Fibroblast of skin of left biceps (primary cell): Measurements from ENCODE around the gene NLRP11.
"Not testable (repeated sequence)": the region's sequence is repeated elsewhere in the genome, so short reads cannot be mapped to it uniquely, and the experiment has no call there.

ENCODE experiments used
- DNase-seq, 2 experiments: peaks; one replicate each; pipeline ENCODE4 v3.0.0-alpha.2; 2013; ENCODE audit warnings: low read depth in 2 of 2

NLRP11 gene

DNA sequence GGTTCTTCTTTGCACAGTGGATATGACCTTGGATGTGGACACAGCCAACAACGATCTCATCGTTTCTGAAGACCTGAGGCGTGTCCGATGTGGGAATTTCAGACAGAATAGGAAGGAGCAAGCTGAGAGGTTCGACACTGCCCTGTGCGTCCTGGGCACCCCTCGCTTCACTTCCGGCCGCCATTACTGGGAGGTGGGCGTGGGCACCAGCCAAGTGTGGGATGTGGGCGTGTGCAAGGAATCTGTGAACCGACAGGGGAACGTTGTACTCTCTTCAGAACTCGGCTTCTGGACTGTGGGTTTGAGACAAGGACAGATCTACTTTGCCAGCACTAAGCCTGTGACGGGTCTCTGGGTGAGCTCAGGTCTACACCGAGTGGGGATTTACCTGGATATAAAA, 53.5 kb downstream of the NLRP11 start:
- no peak for DNase-seq

DNA sequence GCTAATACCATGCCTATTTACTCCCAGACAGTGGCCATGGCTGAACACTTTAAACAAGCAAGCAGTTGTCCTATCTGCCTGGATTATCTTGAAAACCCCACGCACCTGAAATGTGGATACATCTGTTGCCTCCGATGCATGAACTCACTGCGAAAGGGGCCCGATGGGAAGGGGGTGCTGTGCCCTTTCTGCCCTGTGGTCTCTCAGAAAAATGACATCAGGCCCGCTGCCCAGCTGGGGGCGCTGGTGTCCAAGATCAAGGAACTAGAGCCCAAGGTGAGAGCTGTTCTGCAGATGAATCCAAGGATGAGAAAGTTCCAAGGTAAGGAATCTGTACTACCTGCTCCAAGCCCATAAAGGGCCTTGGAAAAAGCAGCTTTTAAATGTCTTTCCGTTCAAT, 54.3 kb downstream of the NLRP11 start:
- no peak for DNase-seq

DNA sequence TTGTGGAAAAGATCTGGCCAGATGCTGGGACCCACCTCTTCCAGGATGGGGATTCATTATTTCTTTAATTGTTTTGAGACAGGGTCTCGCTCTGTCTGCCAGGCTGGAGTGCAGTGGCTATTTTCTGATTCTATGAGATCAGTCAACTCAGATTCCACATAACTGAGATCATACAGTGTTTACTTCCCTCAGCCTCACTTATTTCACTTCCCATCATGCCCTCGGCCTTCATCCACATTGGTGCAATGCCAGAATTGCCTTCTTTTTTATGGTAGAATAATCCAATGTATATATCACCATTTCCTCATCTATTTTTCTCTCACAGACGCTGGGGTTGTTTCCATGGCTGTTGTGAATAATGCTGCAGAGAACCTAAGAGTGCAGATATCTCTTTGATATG, 62.2 kb downstream of the NLRP11 start:
- DNase-seq, result not testable (repeated sequence)

GRCh38 chr19:55768818-55769217, 63.0 kb downstream of the NLRP11 start, which contains the start of gene RFPL4AL1:
RFPL4AL1 (plus strand) TSS chr19:55769118; CDS start chr19:55771805, 2,687 bp downstream.
- not testable (repeated sequence) for DNase-seq

GRCh38 chr19:55766466-55766865, 65.3 kb downstream of the NLRP11 start:
- DNase-seq, result no peak

- not testable (repeated sequence) for DNase-seq
Observed at GRCh38 chr19:55758797-55759196, 73.0 kb downstream of the NLRP11 start, which contains the start of gene RFPL4A. RFPL4A (plus strand) TSS chr19:55759097; CDS start chr19:55761801, 2,704 bp downstream.

DNA sequence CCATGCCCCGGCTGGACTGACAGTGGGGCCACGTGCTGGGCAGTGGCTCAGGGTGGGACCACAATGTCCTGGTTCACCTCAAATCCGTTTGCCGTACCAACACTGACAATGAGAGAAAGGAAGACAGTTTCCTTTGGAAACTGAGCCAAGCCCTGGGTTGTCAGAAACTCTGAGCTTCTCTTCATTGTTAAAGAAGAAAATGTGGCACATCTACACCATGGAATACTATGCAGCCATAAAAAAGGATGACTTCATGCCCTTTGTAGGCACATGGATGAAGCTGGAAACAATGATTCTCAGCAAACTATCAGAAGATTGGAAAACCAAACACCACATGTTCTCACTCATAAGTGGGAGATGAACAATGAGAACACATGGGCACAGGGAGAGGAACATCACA, 75.0 kb downstream of the NLRP11 start:
- DNase-seq, result not testable (repeated sequence)

DNA sequence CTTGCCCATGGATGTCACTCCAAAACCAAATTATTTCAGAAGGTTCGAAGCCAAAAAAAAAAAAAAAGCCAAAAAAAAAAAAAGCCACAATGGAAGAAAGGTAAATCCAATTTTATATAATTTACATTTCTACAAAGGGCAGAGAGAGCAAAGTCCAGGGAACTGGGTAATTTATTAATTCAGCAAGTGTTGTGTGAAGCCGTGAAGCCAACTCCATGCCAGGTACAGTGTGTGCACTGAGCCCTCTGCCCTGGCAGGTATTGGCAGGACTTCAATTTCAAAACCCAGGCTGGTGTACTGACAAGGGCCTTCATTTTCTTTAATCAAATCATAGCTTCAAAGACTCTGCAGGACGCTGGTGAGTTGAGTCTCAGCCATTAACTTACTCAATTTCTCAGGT, 78.4 kb downstream of the NLRP11 start:
- no peak for DNase-seq

DNA sequence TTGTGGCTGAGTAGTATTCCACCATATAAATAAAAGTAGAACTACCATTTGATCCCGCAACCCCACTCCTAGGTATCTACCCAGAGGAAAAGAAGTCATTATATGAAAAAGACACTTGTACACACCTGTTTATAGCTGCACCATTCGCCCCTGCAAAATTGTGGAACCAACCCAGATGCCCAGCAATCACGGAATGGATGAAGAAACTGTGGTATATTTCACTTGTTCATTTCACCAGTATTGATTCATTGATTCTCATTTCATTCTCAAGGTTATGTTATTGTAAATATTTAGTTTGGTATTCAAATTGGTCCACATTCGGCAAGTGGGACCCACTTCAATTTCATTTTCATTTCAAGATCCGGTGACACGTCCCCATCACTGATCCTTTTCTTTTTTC, 81.1 kb downstream of the NLRP11 start:
- no peak for DNase-seq

GRCh38 chr19:55738302-55738701, 93.5 kb downstream of the NLRP11 start, which contains the start of gene NLRP9:
NLRP9 (minus strand) TSS chr19:55738402; CDS start chr19:55738374, 28 bp downstream.
- no peak for DNase-seq
